ENCODE results near the gene SRGAP3.

The SRGAP3 gene

GRCh38 chr3:9253327-9253726 is 3.9 kb upstream of the SRGAP3 start:
- Histone ChIP-seq H3K9me3 (ENCODE audit: insufficient read depth, low read length) (0 out of 2 replicates have a peak, but pooled peaks cover 3% of the 10 kb centered on the region), H3K9ac (ENCODE audit: low read length) (no peak overlapping the region), H2AFZ (ENCODE audit: low read depth, low read length) (no peak overlapping the region), H4K20me1 (ENCODE audit: insufficient read depth, low read length) (no peaks in the 10 kb centered on the region), H3K27me3 (ENCODE audit: low read depth, low read length) (peaks cover 16% of the 10 kb centered on the region; the same call in 1 of the 2 replicates), H3K4me1 (ENCODE audit: low read length) (peaks cover 13% of the 10 kb centered on the region), H3K4me2 (ENCODE audit: low read length) (no peak overlapping the region), H3K27ac (ENCODE audit: low read length) (no peak overlapping the region), H3K36me3 (replicated peaks; ENCODE audit: low read depth, low read length) (no peaks in the 10 kb centered on the region), H3K79me2 (ENCODE audit: low read length) (no peaks in the 10 kb centered on the region), H3K4me3 (ENCODE audit: low read length) (no peak overlapping the region)
- TF ChIP-seq EZH2phosphoT487 (IDR thresholded peaks at IDR 0.05; ENCODE audit: low read depth), result no peak
- TF ChIP-seq, protein P1, sequence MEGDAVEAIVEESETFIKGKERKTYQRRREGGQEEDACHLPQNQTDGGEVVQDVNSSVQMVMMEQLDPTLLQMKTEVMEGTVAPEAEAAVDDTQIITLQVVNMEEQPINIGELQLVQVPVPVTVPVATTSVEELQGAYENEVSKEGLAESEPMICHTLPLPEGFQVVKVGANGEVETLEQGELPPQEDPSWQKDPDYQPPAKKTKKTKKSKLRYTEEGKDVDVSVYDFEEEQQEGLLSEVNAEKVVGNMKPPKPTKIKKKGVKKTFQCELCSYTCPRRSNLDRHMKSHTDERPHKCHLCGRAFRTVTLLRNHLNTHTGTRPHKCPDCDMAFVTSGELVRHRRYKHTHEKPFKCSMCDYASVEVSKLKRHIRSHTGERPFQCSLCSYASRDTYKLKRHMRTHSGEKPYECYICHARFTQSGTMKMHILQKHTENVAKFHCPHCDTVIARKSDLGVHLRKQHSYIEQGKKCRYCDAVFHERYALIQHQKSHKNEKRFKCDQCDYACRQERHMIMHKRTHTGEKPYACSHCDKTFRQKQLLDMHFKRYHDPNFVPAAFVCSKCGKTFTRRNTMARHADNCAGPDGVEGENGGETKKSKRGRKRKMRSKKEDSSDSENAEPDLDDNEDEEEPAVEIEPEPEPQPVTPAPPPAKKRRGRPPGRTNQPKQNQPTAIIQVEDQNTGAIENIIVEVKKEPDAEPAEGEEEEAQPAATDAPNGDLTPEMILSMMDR (IDR thresholded peaks at IDR 0.05; ENCODE audit: low read depth, low read length), result no peak

- H3K4me3 ChIP-seq (ENCODE audit: low read length), result no peak overlapping the region
- no peaks in the 10 kb centered on the region for H3K36me3 ChIP-seq (replicated peaks; ENCODE audit: low read depth, low read length)
- no peak overlapping the region for H2AFZ ChIP-seq (ENCODE audit: low read depth, low read length)
- no peaks in the 10 kb centered on the region for H4K20me1 ChIP-seq (ENCODE audit: insufficient read depth, low read length)
- no peaks in the 10 kb centered on the region for H3K9me3 ChIP-seq (ENCODE audit: insufficient read depth, low read length)
- peaks cover 12% of the 10 kb centered on the region; the same call in 1 of the 2 replicates for H3K27me3 ChIP-seq (ENCODE audit: low read depth, low read length)
- no peak overlapping the region for H3K27ac ChIP-seq (ENCODE audit: low read length)
- H3K9ac ChIP-seq (ENCODE audit: low read length), result no peak overlapping the region
- no peaks in the 10 kb centered on the region for H3K79me2 ChIP-seq (ENCODE audit: low read length)
- H3K4me1 ChIP-seq (ENCODE audit: low read length), result peaks cover 13% of the 10 kb centered on the region
- TF ChIP-seq, protein P1 (IDR thresholded peaks at IDR 0.05; ENCODE audit: low read depth, low read length), result no peak
- TF ChIP-seq EZH2phosphoT487 (IDR thresholded peaks at IDR 0.05; ENCODE audit: low read depth), result no peak
- no peak overlapping the region for H3K4me2 ChIP-seq (ENCODE audit: low read length)
Measured at GRCh38 chr3:9251055-9251786, 1.8 kb upstream of the SRGAP3 start.

- no peaks in the 10 kb centered on the region for H3K9me3 ChIP-seq (ENCODE audit: insufficient read depth, low read length)
- peak overlapping the region; percentile 87 for H3K4me3 ChIP-seq (ENCODE audit: low read length)
- H3K36me3 ChIP-seq (replicated peaks; ENCODE audit: low read depth, low read length), result no peaks in the 10 kb centered on the region
- H4K20me1 ChIP-seq (ENCODE audit: insufficient read depth, low read length), result no peaks in the 10 kb centered on the region
- peak overlapping the region; percentile 89; the same call in 1 of the 2 replicates for H2AFZ ChIP-seq (ENCODE audit: low read depth, low read length)
- H3K79me2 ChIP-seq (ENCODE audit: low read length), result no peaks in the 10 kb centered on the region
- H3K27me3 ChIP-seq (ENCODE audit: low read depth, low read length), result 0 out of 2 replicates have a peak, but pooled peaks cover 7% of the 10 kb centered on the region
- H3K9ac ChIP-seq (ENCODE audit: low read length), result no peak overlapping the region; the same call in 1 of the 2 replicates
- TF ChIP-seq, protein P1 (IDR thresholded peaks at IDR 0.05; ENCODE audit: low read depth, low read length), result peak; percentile 62
- TF ChIP-seq EZH2phosphoT487 (IDR thresholded peaks at IDR 0.05; ENCODE audit: low read depth), result no peak
- peak overlapping the region; percentile 87 for H3K4me2 ChIP-seq (ENCODE audit: low read length)
- no peak overlapping the region for H3K27ac ChIP-seq (ENCODE audit: low read length)
- H3K4me1 ChIP-seq (ENCODE audit: low read length), result peaks cover 13% of the 10 kb centered on the region
Measured at GRCh38 chr3:9250236-9250635, 790 bp upstream of the SRGAP3 start.

- H3K4me2 ChIP-seq (ENCODE audit: low read length), result peak overlapping the region; percentile 87
- H3K4me3 ChIP-seq (ENCODE audit: low read length), result peak overlapping the region; percentile 87
- no peaks in the 10 kb centered on the region for H3K36me3 ChIP-seq (replicated peaks; ENCODE audit: low read depth, low read length)
- H3K79me2 ChIP-seq (ENCODE audit: low read length), result no peaks in the 10 kb centered on the region
- H3K4me1 ChIP-seq (ENCODE audit: low read length), result peaks cover 13% of the 10 kb centered on the region
- H3K9ac ChIP-seq (ENCODE audit: low read length), result peak overlapping the region; percentile 60
- 0 out of 2 replicates have a peak, but pooled peaks cover 4% of the 10 kb centered on the region for H3K27me3 ChIP-seq (ENCODE audit: low read depth, low read length)
- H2AFZ ChIP-seq (ENCODE audit: low read depth, low read length), result peak overlapping the region; percentile 89
- TF ChIP-seq, protein P1 (IDR thresholded peaks at IDR 0.05; ENCODE audit: low read depth, low read length), result no peak
- TF ChIP-seq EZH2phosphoT487 (IDR thresholded peaks at IDR 0.05; ENCODE audit: low read depth), result no peak
- H4K20me1 ChIP-seq (ENCODE audit: insufficient read depth, low read length), result no peaks in the 10 kb centered on the region
- H3K9me3 ChIP-seq (ENCODE audit: insufficient read depth, low read length), result no peaks in the 10 kb centered on the region
- no peak overlapping the region for H3K27ac ChIP-seq (ENCODE audit: low read length)
Measured at GRCh38 chr3:9248522-9249271, 749 bp downstream of the SRGAP3 start.

All from OCI-LY3 (cell line).